ENCODE data around the gene CAT.

The CAT gene

DNA sequence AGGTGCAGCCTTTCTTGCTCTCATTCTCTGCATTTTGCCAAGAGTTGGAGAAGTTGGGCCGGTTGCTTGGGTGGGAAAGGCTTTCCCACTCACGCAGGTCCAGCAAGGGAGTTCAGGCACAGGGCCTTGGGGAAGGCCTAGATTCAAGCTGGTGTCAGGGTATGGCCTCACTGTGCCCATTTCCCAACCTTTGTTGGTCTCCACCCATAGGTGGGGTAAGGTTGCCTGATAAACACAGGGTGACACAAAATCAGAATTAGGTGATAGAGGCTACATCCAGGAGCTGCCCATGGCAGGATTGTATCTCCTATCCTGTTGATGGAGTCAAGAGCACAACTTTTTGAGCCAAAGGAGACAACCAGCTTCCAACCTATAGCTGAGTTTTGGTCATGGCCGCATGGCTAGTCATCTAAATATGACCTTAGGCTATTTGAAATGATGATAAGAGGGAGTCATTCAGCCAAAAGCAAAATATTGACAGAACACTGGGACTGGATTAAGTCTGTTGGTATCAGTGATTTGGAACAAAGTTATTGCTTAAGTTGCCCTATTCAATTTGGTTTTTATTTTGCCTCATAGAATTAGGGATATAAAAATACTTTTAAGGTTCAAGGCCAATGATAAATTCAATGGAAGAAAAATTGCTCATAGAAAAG is 20.9 kb downstream of the CAT start:
- DNase-seq (ENCODE audit: low spot score), result no peak

DNA sequence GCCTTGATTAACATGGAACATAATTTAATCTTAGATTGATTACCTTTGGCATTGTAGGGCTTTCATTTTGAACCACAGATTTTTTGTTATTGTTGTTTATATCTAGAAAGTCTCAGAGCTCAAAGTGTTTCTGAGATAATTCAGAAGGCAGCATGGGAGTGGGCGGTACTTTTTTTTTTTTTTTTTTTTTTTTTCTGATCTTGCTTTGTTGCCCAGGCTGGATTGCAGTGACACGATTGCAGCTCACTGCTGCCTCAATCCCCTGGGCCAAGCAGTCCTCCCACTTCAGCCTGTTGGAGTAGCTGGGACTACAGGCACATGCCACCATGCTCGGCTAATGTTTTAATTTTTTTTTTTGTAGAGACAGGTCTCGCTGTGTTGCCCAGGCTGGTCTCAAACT is 21.5 kb downstream of the CAT start:
- peak; percentile 25 for DNase-seq (ENCODE audit: low spot score)

DNA sequence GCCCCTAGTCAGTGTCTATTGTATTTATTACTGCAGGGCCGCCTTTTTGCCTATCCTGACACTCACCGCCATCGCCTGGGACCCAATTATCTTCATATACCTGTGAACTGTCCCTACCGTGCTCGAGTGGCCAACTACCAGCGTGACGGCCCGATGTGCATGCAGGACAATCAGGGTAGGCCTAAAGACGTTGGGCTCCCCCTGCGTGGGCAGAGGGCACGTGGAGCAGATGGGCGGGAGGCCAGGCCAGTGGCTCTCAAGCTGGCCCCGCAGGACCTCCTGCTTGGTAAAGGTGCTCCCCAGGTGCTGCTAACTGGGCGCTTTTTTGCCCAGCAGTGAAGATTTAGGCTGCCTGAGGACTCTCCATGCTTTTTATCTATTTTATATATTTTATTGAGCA is 22.5 kb downstream of the CAT start:
- DNase-seq (ENCODE audit: low spot score), result no peak

DNA sequence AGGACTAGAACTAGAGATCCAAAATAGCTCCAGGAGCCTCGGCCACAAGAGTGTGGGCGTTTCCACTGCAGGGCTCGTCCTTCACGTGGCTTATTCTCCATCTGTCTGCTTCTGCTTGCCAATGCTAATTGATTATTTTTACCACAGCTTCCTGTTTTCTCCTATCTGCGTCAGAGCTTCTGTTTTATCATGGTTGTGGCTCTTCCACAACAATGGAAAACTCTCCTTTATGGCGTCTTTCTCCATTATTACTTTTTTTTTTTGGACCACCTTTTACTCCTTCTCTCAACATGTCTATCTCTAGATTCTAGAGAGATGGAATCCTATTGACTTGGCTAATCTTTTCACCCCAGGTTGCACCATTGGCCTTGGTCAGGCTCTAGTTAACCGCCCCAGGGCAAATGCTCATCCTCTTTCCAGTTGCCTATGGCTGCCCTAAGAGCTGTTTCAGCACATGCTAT is 25.9 kb downstream of the CAT start:
- peak; percentile 14 for DNase-seq (ENCODE audit: low spot score)

DNA sequence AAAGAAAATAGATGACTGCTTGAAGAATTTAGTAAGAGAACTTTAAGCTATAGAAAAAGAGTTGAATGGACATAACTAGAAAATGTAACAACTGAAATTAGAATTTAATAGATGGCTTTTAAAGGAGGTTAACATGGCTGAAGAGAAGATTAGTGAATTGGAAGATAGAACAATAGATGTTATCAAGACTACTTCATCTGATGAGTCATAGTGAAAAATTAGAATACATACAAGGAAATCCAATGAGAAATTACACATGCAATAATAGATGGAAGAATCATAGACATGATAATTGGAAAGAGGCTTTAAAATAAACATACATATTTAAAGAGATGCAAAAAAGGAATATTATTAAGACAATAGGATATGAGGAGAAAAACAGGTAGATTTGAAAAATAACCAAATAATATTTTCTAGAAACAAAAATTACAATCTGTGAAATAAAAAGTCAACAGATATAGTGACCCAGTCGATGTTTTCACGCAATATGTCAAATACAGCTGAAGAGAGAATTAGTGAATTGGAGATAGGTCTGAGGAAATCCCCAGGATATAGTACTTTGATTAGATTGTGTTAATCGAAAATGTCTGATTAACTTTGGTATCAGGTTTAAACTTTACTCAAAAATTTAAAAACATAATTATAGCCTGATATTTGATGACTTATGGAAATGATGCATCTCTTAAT is 28.2 kb downstream of the CAT start:
- DNase-seq (ENCODE audit: low spot score), result no peak

DNA sequence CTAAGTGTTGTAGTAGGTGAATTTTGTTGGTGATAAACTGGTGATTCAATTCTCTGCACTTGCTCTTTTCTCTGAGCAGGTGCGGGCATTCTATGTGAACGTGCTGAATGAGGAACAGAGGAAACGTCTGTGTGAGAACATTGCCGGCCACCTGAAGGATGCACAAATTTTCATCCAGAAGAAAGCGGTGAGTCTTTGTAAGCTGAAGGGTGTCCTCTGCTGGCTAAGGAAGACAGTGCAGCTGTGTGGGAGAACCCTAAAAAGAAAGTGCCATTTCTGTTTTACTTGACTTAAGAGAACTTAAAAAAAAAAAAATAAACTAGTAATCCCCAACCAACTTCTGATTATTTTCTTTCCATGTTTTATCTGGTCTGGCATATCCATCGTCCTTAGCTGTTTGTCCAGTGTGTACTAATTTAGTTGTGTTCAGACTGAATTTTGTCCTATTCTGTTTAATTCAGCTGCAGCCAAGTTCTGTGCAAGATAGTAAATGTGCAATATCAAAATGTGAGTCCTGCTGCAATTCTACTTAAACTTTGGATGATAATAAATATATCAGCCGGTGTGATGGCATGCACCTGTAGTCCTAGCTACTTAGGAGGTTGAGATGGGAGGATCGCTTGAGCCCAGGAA is 29.6 kb downstream of the CAT start:
- no peak for DNase-seq (ENCODE audit: low spot score)

DNA sequence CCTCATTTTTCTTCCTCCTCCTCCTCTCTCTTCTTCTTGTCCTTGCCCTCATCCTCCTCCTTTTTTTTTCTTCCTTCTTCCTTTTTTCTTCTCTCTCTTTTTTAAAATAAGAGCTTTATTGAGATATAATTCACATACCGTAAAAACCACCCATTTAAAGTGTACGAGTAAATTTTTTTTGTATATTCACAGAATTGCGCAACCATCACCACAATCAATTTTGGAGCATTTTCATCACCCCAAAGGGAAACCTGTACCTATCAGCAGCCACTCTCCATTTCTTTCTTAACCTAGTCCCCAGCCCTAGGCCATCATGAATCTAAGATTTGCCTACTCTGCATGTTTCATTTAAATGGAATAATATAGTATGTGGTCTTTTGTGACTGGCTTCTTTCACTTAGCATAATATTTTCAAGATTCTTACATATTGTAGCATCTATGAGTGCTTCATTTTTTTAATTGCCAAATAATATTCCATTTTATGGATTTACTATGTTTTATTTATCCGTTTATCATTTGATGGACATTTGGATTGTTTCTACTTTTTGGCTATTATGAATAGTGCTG is 35.0 kb downstream of the CAT start:
- no peak for DNase-seq (ENCODE audit: low spot score)

DNA sequence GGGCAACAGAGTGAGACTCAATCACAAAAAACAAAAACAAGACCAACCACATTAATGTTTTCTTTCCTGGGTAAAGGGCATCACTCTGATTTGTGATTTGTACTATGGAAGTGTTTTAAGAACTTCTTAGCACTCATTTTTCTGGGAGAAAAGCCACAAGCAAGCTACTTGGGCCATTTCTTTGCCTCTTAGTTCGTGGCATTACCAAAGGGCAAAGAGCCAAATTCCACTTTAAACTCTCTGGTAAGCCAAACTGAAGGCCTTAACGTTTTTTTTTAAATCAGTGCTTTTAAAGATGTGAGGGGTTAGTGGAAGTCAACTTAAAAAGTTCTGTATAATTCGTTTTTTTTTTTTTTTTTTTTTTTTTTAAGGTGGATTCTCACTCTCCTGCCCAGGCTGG is 36.9 kb downstream of the CAT start:
- DNase-seq (ENCODE audit: low spot score), result no peak

DNA sequence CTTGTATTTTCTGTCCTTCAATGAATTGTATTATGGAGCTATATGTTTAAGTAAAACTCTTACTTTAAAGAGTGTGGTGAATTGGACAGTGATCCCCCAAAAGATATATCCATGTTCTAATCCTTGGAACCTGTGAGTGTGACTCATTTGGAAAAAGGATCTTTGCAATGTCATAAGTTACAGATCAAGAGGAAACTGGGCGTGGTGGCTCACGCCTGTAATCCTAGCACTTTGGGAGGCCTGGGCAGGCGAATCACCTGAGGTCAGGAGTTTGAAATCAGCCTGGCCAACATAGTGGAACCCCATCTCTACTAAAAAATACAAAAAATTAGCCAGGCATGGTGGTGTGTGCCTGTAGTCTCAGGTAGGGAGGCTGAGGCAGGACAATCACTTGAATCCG is 38.1 kb downstream of the CAT start:
- DNase-seq (ENCODE audit: low spot score), result no peak

DNA sequence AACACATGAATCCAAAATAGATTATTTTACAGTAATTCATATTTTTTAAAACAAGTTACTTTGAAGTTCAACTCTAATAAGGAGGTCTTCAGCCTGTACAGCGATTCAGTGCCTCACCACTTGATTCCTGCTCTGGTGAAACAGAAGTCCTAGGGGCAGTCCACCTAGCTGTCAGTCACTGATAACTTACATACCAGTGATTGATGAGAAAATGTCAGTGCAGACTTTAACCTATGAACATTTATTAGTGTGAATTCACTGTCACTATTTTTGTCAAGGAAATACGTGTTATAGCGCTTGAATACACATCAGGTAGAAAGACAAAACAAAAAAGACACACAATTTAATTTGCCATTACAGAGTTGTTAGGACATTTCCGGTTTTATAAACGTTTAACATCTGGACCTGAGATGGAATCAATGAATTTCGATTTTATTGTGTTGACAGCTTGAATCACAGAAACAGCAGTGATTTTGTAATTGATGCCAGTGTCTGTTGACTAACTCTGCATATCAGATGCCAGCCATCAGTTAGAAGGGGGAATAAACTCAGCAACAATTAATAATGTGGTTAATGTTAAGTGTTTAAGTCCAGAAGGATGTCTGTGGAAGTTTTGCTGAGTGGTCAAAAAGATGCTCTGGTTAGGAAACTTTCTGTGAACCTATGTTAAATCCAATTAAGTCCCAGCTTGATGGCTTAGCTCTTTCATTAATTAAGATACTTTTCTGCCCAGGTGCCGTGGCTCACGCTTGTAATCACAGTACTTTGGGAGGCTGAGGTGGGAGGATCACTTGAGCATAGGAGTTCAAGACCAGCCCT is 40.3 kb downstream of the CAT start:
- DNase-seq (ENCODE audit: low spot score), result no peak

DNA sequence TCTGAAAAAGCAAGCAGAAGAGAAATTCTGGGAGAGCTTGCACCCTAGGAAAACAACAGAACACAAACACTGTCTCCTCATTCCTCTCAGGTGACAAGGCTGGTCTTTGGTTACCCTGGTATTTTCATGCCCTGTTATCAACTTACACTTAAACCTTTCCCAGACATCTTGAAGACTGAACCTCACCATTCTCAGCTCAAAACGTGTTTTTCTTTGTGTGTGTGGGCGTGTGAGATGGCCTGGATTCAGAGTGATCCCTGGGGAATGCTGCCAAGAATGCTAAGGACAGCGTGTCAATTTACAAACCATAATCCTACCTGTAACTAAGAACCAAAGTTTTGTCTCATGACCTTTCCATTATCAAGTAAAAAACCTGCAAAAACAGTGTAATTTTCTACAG is 41.6 kb downstream of the CAT start:
- no peak for DNase-seq (ENCODE audit: low spot score)

DNA sequence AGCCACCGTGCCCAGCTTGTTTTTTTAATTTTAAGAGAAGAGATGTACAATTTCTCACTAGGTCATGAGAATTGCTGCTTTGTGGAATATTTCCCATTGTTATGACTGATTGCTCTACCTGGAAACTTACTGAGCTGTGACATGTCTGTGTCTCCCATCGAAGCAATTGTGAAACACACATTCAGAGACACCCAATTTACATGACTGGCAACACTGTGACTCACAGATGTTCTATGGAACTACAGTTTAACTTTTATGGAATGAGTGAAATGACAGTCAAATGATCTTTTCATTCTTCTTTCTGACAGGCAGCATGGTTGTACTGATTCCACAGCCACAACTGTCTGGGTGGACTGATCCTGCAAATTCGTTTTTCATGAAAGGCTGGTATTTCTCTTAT is 42.6 kb downstream of the CAT start:
- no peak for DNase-seq (ENCODE audit: low spot score)

DNA sequence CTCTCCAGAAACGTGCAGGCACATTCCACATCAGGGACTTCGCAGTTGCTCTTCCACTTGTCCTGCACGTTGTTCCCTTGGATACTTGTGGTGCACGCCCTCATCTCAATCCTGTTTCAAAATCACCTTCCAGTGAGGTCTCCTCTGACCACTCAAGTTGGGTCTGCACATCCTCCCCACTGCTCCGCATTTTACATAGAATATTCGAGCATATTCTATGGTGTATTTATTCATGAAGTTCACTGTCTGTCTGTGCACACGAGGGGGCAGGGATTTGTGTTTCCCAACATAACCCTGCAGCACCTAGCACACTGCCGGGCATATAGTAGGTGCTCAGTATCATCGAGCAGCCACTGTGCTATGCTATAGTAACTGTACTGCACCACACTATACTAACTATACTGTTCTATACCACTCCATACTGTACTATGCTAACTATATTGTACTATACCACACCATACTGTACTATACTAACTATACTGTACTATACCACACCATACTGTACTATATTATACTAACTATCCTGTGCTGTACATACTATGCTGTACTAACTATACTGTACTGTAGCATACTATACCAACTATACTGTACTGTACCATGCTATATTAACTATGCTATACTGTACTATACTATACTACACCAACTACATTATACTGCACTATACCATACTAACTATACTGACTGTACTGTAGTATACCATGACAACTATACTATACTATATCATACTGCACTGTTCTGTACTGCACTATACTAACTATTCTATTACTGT is 44.6 kb downstream of the CAT start:
- DNase-seq (ENCODE audit: low spot score), result no peak

DNA sequence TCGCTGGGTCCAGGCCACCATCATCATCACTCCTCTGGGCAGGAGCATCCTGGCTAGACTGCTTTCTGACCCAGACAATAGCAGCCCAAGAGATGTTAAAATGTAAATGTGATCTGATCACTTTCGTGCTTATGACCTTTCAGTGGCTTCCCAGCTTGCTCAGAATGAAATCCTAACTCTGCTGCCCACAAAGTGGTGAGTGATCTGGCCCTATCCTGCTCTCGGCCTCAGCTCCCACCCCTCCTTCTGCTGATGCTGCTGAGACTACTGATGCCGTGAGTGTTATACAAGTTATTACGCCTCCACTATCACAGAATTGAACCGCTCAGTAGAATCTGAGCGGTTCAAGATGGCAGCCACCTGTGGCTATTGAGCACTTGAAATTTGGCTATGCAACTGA is 48.7 kb downstream of the CAT start:
- DNase-seq (ENCODE audit: low spot score), result no peak

DNA sequence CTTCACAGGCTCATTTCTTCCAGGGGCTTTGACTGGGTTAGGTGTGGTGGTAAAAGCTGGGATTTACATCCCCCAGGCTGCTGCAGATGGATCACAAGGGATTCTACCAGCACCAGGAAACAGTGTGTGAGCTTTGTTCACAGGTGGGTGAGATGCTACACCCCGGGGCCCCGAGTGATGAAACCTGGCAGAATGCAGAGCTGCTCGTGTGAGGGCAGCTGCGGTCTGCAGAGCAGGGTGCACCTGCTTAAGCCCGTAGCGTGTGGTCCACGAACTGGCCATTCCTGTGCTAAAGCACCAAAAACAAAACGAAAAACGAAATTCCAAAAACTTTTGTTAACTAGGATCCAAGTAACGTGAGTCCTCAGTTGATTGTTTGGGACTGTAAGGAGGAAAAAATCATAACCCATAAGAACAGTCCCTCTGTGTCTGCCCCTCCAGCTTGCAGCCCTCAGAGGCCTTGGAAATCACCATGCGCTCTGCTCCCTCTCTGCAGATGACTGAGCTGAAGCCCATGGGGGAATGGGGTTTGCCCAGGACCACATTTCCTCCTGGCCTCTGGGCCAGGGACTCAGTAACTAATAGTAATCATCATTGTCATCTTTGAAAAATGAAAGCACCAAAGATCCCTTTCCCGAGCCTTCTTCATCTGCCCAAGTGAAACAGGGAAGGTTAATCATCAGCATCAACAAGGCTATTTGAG is 50.3 kb downstream of the CAT start:
- DNase-seq (ENCODE audit: low spot score), result no peak

DNA sequence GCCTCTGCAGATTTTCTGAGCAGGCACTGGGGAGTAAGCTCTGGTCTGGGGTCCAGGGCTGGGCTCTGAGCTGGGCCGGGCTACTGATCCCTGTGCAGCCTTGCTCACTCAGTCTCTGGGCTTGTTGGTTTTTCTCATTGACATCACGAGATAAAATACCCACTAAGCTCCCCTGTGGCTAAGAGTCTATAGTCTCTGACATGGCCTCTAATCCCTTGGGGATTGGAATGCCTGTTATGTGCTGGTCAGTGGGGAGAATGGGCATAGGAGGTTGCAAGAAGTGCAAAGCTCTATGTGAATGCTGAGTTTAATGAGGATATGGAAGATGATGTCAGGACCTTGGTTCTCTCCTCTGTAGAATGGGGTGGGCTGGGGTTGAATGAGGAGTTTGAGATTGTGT is 51.6 kb downstream of the CAT start:
- DNase-seq (ENCODE audit: low spot score), result no peak

DNA sequence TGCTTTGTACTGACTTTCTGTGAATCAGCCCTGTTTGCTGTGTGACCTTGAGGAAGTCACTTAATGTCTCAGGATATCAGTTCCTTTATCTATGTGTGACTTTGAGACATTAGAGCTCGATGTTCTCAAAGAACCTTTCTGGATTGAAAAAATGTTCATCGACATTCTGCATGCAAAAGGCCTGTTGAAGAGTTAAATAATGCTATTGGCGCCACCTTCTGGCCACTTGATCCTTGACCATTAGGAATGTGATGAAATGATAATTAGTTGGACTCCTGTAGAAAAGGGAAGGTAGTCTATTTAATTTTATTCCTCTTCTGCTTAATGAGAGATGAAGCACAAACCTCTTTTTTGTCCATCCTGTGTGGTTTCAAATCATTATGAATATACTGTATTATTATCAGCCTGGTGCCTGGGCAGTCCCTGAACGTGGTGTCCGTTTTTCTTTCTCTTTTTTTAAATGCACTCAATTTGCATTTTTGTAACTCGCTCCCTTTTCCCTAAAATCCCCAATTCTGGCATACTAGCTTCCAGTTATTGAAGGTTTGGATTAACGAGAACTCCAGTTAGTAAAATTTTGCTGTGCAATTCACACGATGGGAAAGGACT is 54.2 kb downstream of the CAT start:
- peak; percentile 83 for DNase-seq (ENCODE audit: low spot score)

DNA sequence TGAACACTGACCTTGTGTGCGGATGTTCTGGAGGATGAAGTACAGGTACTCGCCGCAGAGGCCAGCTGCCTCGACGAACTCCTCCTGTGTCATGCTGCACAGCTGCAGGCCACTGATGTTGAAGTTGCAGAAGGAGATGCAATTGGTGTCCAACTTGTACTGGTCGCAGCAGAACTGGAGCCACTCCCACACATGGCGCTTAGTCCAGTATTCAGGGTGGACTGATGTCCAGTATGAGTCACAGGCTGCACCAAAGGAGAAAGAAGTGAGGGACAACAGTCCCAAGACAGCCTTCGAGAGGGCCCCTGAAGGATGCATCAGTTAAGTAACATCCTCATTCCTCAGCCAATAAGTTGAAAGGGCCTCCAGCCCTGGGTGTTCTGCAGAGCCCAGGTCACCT is 54.7 kb downstream of the CAT start:
- DNase-seq (ENCODE audit: low spot score), result no peak

DNA sequence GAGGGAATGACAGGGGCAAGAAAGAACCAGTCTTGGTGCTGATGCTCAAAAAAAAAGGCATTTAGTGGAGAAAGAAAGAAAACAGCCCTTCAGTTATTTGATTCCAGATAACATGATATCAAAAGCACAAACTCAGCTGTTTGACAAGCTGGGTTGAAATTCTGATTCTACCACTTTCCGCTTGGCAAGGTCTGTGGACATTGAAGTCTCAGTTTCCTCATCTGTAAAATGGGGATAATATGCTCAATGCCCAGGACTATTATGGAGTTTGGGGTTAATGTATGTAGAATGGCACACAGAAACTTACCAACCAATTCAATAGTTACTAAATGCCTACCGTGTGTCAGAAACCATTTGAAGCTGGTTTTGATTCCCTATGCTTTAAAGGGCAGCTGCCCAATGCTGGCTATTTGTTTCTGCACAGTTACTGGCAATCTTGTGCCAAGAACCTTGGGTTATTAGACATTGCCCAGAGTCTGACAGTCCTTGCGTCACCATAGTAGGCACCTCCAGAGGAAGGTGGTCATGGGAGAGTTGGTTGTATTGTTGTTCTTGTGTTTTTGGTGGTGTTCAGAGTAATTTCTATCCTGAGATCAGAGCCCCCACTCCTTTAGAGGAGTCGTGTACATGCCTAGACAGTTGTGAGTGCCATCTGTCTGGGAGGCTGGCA is 55.3 kb downstream of the CAT start:
- DNase-seq (ENCODE audit: low spot score), result no peak

DNA sequence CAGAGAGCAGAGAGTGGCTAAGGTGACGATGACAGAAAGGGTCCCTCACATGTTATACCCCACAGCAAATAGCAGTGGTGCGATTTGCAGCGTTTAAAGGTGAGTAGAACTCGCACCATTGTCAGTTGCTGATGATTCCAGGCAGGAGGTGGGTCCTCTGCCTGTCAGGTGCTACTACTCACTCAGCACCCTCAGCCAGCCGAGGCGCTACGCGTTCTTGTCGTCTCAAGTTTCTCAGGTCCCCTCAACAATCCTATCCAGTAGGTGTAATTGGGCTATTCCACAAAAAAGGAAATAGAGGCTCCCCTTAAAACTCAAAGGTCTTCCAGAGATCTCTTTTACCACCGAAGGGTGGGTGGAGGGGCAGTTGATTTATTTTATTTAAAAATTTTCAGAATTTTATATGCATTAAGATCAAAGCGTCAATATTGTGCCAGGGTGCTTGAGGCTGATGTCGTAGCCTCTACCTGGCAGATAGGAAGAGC is 56.5 kb downstream of the CAT start:
- DNase-seq (ENCODE audit: low spot score), result no peak
